ENCODE data around the gene ANKMY1. TPM values are rescaled to one million over a fixed set of nuclear protein-coding genes. Genes with fewer than 3 reads are reported as not detected.

Gene ANKMY1
- total and polyA plus RNA-seq, 2 experiments from 2014 or later = 2.3 to 8.9 TPM

DNA sequence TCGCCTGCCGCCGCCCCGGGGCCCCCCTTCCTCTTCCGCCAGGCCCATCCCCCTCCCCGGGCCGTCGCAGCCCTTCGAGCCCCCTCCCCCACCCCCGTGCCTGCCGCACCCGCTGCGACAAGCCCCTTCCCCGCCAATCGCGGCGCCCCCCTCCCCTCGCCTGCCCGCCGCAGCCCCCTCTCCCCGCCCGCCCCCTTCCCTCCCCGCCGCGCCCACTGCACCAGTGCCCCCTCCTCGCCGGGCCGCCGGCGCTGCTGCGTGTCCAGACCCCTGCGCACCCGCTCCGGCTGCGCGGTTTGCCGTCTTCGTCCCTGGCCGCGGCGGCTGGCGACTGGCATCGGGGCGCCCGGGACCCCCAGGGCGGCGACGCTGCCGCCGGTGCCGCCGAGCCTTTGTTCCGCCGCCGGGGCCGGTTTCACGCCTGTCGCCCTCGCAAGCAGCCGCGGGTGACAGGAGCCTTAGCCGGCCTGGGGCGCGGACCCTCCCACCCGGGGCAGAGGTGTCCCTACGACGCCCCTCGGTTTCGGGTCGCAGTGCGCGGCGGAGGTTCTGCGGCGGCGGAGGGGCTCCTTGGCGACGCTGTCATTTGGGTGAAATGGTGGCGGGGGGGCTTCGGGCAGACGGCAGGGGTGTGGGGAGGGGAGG, 104.2 kb downstream of the ANKMY1 start (continued):
- no peak for TF ChIP-seq REST (IDR thresholded peaks at IDR 0.05; ENCODE audit: unreplicated experiment)
- TF ChIP-seq ZNF331 (CRISPR knock-in tag; IDR thresholded peaks at IDR 0.05; ENCODE audit: low read depth) = no peak

DNA sequence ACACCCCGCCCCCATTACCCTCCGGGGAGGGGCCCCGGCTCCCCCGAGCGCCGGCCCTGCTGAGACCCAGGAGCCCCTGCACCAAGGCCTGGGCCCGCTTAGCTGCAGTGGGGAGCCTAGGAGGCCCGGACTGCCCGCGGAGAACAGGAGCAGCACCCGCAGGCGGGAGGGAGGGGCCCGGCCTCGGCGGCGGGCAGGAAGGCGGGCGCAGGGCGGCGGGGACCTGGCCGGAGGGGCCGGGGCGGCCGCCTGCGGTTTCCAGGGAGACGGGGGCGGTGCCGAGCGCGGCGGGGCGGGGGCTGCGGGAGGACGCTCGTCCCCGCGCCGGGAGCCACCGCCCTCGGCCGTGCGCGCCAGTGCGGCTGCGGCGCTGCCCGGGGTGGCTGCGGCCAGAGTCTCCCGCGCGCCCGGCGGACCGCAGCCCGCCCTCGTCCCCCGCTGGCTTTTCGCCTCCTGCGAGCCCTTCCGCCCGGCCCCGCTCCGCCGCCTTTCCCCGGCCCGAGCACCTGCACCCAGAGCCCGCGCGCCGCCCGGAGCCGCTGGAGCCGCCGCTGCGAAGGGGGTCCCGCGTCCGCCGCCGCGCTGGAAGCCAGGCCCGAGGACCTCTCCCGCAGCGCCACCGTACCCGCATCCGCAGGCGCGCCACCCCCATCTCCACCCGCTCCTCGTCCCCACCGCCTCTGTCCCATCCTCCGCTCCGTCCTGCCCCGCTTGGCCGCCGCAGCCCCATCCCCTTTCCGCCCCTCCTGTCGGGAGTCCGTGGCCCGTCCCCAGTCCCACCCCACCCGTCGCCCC, 105.1 kb downstream of the ANKMY1 start:
- peaks cover 35% of the 10 kb centered on the region for H3K27me3 ChIP-seq (ENCODE audit: insufficient read depth)
- Mint-ChIP-seq H3K36me3 (ENCODE audit: low read depth) (no peaks in the 10 kb centered on the region), H3K27me3 (ENCODE audit: insufficient read depth, low read depth, poor library complexity) (peaks cover 27% of the 10 kb centered on the region), H3K27ac (no peak overlapping the region), H3K9me3 (no peaks in the 10 kb centered on the region), H3K4me1 (peaks cover 34% of the 10 kb centered on the region), H3K4me3 (peak overlapping the region; percentile 66; the same call in 2 of the 3 replicates)
- peak overlapping the region; percentile 60 for H3K4me3 ChIP-seq
- DNase-seq (ENCODE audit: low spot score) (peak; percentile 72), ATAC-seq (peak; percentile 16)
- H2AFZ ChIP-seq = no peak overlapping the region
- peak overlapping the region; percentile 77 for H3K4me2 ChIP-seq
- H3K79me2 ChIP-seq (replicated peaks; ENCODE audit: insufficient read depth) = no peaks in the 10 kb centered on the region
- H3K4me1 ChIP-seq (ENCODE audit: insufficient read depth) = peaks cover 26% of the 10 kb centered on the region
- peaks cover 28% of the 10 kb centered on the region for H4K20me1 ChIP-seq (replicated peaks; ENCODE audit: insufficient read depth)
- H3K27ac ChIP-seq (ENCODE audit: low read depth) = no peak overlapping the region
- H3K36me3 ChIP-seq (ENCODE audit: insufficient read depth) = no peaks in the 10 kb centered on the region
- H3K9me2 ChIP-seq (ENCODE audit: insufficient read depth) = no peaks in the 10 kb centered on the region
- 0 out of 2 replicates have a peak, but pooled peaks cover 5% of the 10 kb centered on the region for H3F3A ChIP-seq (replicated peaks; ENCODE audit: low read depth)
- no peak for TF ChIP-seq EZH2phosphoT487 (IDR thresholded peaks at IDR 0.05; ENCODE audit: unreplicated experiment)
- no peak for TF ChIP-seq NANOG (IDR thresholded peaks at IDR 0.05; ENCODE audit: borderline replicate concordance)
- TF ChIP-seq POLR2AphosphoS5 (IDR thresholded peaks at IDR 0.05; ENCODE audit: low read depth) = no peak
- no peak for TF ChIP-seq CTCF (conservative IDR thresholded peaks at IDR 0.05; ENCODE audit: low read depth in 2 of 2)
- no peak for TF ChIP-seq JUNB (IDR thresholded peaks at IDR 0.05; ENCODE audit: unreplicated experiment)
- no peak for TF ChIP-seq CREB1 (CRISPR knock-in tag; IDR thresholded peaks at IDR 0.05; ENCODE audit: low read depth)
- TF ChIP-seq EZH2 (IDR thresholded peaks at IDR 0.05; ENCODE audit: low read depth, unreplicated experiment) = no peak
- TF ChIP-seq, protein P1, sequence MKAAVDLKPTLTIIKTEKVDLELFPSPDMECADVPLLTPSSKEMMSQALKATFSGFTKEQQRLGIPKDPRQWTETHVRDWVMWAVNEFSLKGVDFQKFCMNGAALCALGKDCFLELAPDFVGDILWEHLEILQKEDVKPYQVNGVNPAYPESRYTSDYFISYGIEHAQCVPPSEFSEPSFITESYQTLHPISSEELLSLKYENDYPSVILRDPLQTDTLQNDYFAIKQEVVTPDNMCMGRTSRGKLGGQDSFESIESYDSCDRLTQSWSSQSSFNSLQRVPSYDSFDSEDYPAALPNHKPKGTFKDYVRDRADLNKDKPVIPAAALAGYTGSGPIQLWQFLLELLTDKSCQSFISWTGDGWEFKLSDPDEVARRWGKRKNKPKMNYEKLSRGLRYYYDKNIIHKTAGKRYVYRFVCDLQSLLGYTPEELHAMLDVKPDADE (IDR thresholded peaks at IDR 0.05) = no peak
- TF ChIP-seq REST (IDR thresholded peaks at IDR 0.05; ENCODE audit: unreplicated experiment) = no peak
- TF ChIP-seq ZNF331 (CRISPR knock-in tag; IDR thresholded peaks at IDR 0.05; ENCODE audit: low read depth) = no peak
- no peak for TF ChIP-seq ZNF114 (CRISPR knock-in tag; IDR thresholded peaks at IDR 0.05)
